ENCODE measurements around the gene NEU1.

DNA sequence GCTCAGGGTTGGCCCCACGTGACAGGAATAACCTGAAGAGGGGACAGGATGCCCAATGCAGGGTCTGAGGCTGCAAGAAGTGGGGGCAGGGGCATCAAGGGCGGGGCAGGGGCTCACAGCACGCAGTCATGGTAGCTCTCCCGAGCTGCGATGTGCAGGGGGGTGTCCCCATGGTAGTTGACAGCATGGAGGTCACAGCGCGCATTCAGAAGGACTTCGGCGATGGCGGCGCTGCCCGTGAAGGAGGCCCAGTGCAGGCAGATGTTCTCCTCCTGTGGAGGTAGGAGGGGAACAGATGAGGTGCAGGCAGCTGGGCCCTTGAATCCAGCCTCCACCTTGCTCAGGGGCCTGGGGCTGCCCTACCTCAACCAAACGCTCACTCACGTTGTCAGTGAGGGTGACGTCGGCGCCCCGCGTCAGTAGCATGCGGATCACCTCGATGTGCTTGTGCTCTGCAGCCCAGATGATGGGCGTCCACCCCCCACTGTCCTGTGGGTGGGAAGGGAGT, 22.0 kb upstream of the NEU1 start:
- TF ChIP-seq, protein P1, sequence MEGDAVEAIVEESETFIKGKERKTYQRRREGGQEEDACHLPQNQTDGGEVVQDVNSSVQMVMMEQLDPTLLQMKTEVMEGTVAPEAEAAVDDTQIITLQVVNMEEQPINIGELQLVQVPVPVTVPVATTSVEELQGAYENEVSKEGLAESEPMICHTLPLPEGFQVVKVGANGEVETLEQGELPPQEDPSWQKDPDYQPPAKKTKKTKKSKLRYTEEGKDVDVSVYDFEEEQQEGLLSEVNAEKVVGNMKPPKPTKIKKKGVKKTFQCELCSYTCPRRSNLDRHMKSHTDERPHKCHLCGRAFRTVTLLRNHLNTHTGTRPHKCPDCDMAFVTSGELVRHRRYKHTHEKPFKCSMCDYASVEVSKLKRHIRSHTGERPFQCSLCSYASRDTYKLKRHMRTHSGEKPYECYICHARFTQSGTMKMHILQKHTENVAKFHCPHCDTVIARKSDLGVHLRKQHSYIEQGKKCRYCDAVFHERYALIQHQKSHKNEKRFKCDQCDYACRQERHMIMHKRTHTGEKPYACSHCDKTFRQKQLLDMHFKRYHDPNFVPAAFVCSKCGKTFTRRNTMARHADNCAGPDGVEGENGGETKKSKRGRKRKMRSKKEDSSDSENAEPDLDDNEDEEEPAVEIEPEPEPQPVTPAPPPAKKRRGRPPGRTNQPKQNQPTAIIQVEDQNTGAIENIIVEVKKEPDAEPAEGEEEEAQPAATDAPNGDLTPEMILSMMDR (IDR thresholded peaks at IDR 0.05 in 4 of 5, conservative IDR thresholded peaks at IDR 0.05 in 1 of 5), result no peak
- no peak for TF ChIP-seq POLR2A (IDR thresholded peaks at IDR 0.05)

Data from gastrocnemius medialis (tissue), 4 donors.